HG03025 (cell line): ENCODE results near the gene PCSK6.
"Not testable (repeated sequence)": the region's sequence is repeated elsewhere in the genome, so short reads cannot be mapped to it uniquely, and the experiment has no call there.

ENCODE experiments used
- ATAC-seq: cut with Tn5 transposase; IDR thresholded peaks from one replicate; pipeline ENCODE4 v1.9.1; 2021; ENCODE audit warnings: mild to moderate bottlenecking, moderate library complexity; ENCODE audit not compliant: unreplicated experiment, low FRiP score

Gene PCSK6

DNA sequence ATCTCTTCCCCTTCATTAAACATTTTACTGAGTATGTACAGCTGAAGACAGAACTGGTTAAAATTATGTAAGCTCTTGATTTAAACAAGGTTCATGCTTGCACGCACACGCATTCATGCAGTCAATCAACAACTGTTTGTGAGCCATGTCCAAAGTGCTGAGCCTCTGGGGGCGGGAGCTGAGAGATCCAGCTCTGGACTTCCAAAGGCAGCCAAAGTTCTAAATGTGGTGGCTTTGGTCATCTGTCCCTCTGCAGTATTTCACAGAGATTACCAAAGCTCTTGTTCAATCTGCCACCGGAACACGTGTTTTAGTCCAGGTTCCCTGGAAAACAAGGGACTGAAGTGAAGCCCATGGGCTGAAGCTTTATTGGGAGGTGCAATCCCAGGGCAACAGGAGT lies 142.1 kb downstream of the PCSK6 start:
- ATAC-seq: no peak

DNA sequence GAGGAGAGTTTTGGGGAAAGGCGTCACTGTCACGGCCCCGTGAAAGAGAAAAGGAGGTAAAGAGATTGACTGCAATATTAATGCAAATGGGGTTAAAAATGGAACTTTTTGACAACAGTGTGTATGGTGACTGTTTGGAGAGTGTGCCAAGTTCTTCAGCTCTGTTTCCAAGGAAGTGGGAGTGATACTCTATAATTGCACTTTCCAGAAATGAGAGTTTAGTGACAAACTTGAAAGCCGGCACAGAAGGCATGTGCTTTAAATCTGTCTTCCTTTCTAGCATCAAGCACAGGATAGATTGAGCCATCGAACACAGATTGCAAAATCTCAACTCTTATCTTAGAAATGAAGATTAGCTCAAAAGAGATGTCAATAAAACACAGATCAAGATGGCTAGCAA lies 142.6 kb downstream of the PCSK6 start:
- no peak for ATAC-seq

DNA sequence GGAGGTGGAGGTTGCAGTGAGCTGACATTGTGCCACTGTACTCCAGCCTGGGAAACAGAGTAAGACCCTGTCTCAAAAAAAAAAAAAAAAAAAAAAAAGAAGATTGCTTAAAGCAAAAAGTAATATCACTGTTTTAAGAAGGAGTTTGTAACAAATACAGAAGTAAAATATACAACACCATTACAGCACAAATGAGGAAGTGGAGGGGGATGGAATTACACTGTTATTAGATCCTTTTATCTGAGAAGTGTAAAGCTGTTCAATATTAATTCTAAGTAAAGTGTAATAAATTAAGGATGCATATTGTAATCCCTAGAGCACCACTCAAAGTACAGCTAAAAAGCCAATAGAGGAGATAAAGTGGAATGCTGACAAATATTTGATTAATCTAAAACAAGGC lies 147.5 kb downstream of the PCSK6 start:
- ATAC-seq: no peak

DNA sequence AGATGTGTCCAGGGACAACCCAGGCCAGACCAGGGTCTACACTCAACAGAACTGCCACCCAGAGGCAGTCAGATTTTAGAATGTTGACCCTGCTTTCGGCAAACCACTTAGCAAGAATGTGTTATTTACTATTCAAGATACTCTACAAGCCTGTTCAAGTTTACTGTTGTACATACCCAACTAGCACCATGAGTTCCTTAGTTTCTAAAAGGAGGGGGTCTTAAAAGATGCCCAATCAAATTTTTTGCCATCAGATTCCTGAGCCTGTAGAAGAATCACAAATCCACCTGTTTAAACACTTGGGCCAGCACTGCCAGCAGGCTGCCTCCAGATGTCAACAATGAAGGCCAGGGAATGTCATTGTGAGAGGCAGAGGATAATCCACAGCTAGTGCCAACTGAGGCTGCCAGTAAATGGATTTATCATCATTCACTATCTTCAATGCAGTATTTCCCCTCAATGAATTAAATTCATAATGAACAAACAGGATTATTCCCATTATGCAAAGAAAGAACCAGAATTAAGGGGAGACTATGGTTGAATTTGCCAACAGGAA lies 150.9 kb downstream of the PCSK6 start:
- ATAC-seq: no peak

- no peak for ATAC-seq
Observed at GRCh38 chr15:101337976-101338375, 151.5 kb downstream of the PCSK6 start.

DNA sequence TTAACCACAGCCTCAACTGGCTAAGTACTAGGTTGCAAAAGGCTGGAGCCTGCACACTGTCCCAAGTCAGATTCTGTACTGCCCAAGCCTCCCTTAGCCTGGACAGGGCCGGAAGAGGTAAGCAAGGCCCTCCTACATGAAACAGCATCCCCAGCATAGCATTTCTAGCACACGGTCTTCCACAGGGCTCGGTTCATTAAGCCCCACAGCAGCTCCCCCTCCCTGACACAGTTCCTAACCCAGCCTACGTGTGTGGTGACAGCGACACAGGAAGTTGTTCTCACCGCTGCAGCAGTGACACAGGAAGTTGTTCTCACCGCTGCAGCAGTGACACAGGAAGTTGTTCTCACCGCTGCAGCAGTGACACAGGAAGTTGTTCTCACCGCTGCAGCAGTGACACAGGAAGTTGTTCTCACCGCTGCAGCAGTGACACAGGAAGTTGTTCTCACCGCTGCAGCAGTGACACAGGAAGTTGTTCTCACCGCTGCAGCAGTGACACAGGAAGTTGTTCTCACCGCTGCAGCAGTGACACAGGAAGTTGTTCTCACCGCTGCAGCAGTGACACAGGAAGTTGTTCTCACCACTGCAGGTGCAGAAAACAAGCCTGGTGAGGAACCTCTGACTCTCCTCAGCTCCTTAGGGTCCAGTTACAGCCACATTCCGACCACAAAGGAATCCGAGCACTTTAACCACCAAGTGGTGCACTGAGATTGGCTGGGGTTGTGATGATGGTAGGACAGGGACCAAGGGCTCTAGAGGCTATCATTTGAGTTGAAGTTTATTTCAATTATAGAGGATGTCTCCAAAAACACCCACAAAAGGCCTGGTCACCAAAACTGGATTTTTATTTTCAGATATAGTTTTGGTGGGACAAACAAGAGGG lies 155.4 kb downstream of the PCSK6 start:
- not testable (repeated sequence) for ATAC-seq

DNA sequence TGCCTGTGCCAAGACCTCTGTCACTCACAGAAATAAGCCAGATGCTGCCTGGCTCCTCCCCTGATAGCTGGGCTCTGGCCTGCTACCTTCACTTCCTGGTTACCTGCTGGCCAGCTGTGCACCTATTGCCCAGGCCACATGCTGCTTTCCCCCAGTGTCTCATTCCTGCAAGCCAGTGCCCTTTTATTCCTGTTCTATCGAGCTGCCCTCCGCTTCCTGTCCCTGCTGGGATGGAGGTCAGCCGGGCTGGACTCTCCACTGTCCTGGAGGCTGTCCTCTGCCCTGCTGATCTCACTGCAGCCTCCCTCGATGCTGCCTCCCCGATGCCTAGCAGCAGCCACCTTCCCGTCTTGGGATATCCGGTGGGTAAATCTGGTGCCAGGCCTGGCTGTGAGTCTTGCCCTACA lies 157.4 kb downstream of the PCSK6 start:
- no peak for ATAC-seq

GRCh38 chr15:101329867-101330380 lies 159.6 kb downstream of the PCSK6 start:
- ATAC-seq: no peak

- no peak for ATAC-seq
Observed at GRCh38 chr15:101329309-101329863, 160.1 kb downstream of the PCSK6 start.

DNA sequence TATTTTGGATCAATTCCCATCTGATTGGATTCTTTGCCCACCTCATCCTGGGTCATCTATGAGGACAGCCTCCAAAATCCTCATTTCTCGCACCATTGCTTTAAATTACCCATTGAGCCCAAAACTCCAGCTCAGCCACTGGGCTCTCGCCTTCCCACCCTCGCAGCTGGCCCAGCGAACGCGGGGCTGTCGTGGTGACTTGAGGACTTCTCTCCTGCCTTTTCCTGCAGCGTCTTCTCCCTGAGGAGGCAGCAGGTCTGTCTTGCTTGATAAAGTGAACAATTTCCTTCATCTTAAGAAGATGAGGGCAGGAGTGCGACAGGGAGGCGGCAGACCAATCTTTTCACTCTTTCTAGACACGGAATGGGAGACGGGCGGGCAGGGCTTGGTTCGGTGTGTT lies 161.5 kb downstream of the PCSK6 start:
- no peak for ATAC-seq

GRCh38 chr15:101327147-101327740 lies 162.3 kb downstream of the PCSK6 start:
- no peak for ATAC-seq

DNA sequence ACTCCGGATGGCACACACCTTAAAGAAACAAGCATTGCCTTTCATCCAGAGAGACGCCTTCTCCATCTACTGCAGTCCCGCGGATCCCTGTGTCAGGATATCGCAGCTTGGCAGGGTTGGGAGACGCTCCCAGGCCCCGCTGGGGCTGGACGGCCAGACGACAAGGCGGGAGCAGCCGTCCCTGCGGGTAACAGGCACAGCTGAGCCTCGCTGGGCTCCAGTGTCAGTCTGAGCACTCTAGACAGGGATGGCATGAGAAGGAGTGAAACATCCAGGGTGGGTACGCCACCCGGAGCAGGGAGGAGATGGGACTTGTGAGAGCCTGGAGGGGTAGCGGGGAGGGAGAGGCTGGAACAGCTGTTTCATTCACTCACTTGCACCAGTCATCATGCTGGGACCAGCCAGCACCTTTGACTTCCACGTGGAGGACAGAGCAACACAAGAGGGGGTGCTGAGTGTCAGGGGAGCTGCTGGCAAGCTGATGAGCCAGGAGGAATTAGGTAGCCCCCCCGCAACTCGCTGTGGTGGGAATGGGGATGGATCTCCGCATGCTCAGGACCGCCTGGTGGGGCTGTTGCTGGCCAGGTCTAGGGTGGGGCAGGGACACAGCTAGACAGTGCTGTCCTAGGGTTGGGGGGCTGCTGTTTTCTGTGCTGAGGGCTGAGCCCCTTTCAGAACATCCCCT lies 162.9 kb downstream of the PCSK6 start:
- no peak for ATAC-seq

- no peak for ATAC-seq
Observed at GRCh38 chr15:101326026-101326315, 163.5 kb downstream of the PCSK6 start.

GRCh38 chr15:101325263-101326025 lies 164.1 kb downstream of the PCSK6 start:
- no peak for ATAC-seq

DNA sequence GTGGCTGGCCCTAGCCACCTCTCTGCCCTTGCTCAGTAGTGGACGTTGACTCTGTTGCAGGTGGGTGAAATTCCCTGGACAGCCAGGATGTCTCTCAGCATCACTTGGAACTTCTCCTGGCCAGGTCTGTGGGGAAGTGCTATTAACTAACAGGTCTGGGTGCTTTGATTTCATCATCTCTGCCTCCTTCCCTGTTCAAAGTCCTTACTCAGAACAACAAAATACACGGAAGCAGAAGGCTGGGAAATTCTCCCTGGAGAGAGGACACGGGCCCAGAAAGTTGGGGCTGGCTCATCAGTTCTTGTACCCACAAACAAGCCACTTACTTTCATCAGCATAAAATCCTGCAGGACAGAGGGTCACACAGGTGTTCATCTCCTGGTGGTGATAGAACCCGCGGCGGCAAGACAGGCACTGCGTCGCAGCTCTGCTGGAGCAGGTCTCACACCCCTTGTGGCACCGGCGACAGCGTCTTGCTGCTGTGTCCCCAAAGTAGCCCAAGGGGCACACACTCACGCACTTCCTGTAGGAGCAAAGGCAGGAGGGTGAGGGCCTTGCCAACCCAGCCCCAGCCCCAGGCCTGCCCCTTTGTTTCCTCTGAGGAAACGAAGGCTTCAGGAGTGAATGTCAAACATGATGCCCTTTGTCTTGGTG lies 164.9 kb downstream of the PCSK6 start:
- ATAC-seq: no peak

DNA sequence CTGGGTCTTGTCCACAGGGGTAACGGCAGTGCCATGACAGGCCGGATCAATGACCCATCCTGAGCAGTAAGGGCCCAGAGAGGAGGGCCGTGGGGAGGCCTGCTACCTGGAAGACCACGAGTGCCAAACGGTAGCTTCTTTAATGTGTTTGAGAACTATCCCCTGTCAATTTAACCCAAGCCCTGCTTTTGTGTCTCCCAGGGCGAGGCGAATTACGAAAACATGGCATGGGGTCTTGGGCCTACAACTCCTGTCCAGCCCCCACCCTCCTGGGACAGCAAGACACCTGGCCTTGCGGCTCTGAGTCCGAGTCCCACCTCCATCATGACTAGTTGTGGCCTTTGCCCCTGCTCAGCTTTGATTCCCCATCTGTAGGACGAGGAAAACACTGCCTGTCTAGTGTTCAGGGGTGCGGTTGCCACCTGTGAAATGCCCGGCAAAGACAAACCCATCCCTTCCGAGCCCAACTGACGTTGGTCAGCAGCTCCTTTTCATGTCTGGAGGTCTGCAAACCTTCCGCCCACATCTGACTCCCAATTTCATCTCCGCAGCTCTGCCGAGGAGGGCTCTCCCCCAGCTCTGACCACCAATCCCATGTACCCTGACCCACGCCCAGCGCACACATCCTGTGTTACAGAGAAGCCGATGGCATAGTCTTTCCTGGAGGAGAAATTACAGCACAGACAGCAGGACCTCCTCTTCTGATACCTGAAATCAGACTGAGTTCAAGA lies 165.5 kb downstream of the PCSK6 start:
- ATAC-seq: no peak

DNA sequence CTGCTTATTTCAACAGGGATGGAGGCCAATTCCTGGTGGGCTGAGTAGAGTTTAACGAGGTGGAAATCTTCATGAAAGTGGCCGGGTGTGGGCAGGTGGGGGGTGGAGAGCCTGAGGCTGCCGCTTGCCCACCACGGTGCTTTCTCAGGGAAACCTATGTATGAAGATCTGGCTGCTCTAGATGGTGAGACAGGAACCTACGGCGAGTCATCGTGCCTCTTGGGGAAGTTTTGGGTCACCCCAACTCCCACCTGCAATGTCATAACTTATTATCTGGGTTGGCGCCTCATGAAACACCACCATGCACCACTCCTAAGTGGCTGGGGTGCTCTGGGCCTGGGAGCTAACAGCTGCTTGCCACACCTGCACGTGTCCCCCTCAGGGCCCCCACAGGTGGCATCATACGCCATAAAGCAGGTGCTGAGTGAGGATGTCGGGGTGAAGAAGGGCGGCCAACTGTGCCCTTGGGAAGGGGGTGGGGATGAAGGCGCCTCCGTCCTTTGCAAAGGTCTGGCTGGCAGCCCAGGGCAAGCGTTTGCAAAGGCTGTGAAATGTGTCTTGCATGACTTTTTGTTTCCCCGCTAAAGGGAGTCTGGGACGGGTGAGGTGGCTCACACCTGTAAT lies 166.5 kb downstream of the PCSK6 start:
- ATAC-seq: no peak

DNA sequence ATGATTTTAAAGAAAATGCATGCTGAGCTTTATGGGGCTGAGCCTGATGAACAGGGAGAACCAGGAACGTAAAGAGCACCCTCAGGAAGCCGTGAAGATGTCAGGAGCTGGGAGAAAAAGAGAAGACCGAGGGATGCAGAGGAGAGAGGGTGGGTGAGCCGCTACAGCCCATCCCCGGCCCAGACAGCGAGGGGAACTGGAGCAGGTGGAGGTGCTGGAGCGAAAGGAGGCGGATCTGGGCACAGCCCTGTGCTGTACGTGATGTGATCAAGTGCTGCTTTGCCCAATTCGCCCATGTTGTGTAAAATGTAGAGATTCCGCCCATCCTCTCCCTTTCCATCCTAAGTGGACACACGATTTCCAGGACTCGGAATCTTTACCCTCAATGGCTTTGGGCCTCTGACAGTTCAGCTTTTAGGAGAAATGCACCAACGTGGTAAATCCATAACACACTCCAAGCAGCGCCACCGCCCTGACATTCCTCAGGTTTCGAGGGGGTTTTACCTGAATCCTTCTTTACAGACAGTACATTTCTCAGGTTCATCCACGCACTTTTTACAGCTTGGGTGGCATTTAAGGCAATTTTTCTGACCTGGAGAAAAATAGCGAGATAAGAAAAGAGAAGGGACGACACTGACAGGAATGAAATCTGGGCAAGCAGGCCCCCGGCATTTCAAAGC lies 167.4 kb downstream of the PCSK6 start:
- no peak for ATAC-seq
